SK-N-SH treated with all-trans-retinoic acid at 6 μM for 48 hours (cell line): ENCODE results near the gene RBKS.

Experiments
- ATAC-seq: fragments of 200-7000 bp; cut with Tn5 transposase; 3 replicates; pipeline ENCODE4 v1.9.1; 2020; ENCODE audit warnings: mild to moderate bottlenecking, moderate library complexity
- ARNTL ChIP-seq: fragments of 450-650 bp; formaldehyde crosslinking; IDR thresholded peaks from 2 replicates; pipeline ENCODE4 v1.5.0; 2020; ENCODE audit warnings: low read depth, mild to moderate bottlenecking, moderate library complexity, borderline replicate concordance
- BACH2 ChIP-seq: fragments of 250-450 bp; sonication (Bioruptor Pico); IDR thresholded peaks from 2 replicates; pipeline ENCODE4 v1.9.0; 2021; ENCODE audit warnings: mild to moderate bottlenecking, borderline replicate concordance
- CSDC2 ChIP-seq: fragments of 250-450 bp; sonication (Bioruptor Pico); IDR thresholded peaks from 2 replicates; pipeline ENCODE4 v1.5.0; 2020; ENCODE audit warnings: mild to moderate bottlenecking, moderate library complexity
- ESRRG ChIP-seq: fragments of 250-450 bp; sonication (Bioruptor Pico); IDR thresholded peaks from 2 replicates; pipeline ENCODE4 v1.6.1; 2021; ENCODE audit warnings: mild to moderate bottlenecking
- GLIS3 ChIP-seq: fragments of 250-450 bp; sonication (Bioruptor Pico); IDR thresholded peaks from 2 replicates; pipeline ENCODE4 v1.5.0; 2020; ENCODE audit warnings: mild to moderate bottlenecking, moderate library complexity
- ISL1 ChIP-seq: fragments of 250-450 bp; sonication (Bioruptor Pico); IDR thresholded peaks from 2 replicates; pipeline ENCODE4 v2.1.2; 2022; ENCODE audit warnings: mild to moderate bottlenecking, moderate library complexity
- OSR1 ChIP-seq: fragments of 250-450 bp; sonication (Bioruptor Pico); IDR thresholded peaks from 2 replicates; pipeline ENCODE4 v1.8.0; 2022; ENCODE audit warnings: moderate library complexity, mild to moderate bottlenecking, inconsistent platforms
- PPARA ChIP-seq: fragments of 250-450 bp; sonication (Bioruptor Pico); IDR thresholded peaks from 2 replicates; pipeline ENCODE4 v1.5.0; 2020; ENCODE audit warnings: mild to moderate bottlenecking, borderline replicate concordance
- RARB ChIP-seq: fragments of 250-450 bp; sonication (Bioruptor Pico); IDR thresholded peaks from 2 replicates; pipeline ENCODE4 v1.8.0; 2021; ENCODE audit warnings: mild to moderate bottlenecking, moderate library complexity
- SNAI2 ChIP-seq: fragments of 250-450 bp; sonication (Bioruptor Pico); IDR thresholded peaks from 2 replicates; pipeline ENCODE4 v1.5.0; 2020; ENCODE audit warnings: mild to moderate bottlenecking, moderate library complexity
- TOX ChIP-seq: fragments of 250-450 bp; sonication (Bioruptor Pico); IDR thresholded peaks from 2 replicates; pipeline ENCODE4 v1.8.0; 2021; ENCODE audit warnings: mild to moderate bottlenecking, moderate library complexity, borderline replicate concordance
- ZC3H10 ChIP-seq: fragments of 250-450 bp; sonication (Bioruptor Pico); IDR thresholded peaks from 2 replicates; pipeline ENCODE4 v1.5.1; 2021; ENCODE audit warnings: mild to moderate bottlenecking, moderate library complexity
- ZFP3 ChIP-seq: fragments of 250-450 bp; sonication (Bioruptor Pico); IDR thresholded peaks from 2 replicates; pipeline ENCODE4 v1.5.0; 2020; ENCODE audit warnings: mild to moderate bottlenecking, moderate library complexity
- ZFP30 ChIP-seq: fragments of 450-650 bp; formaldehyde crosslinking; IDR thresholded peaks from 2 replicates; pipeline ENCODE4 v1.5.0; 2022; ENCODE audit warnings: mild to moderate bottlenecking, moderate library complexity
- ZNF565 ChIP-seq: fragments of 450-650 bp; formaldehyde crosslinking; conservative IDR thresholded peaks from 2 replicates; pipeline ENCODE4 v1.5.0; 2020; ENCODE audit warnings: low read depth, mild to moderate bottlenecking, moderate library complexity
- ZNF70 ChIP-seq: fragments of 450-650 bp; formaldehyde crosslinking; IDR thresholded peaks from 2 replicates; pipeline ENCODE4 v1.5.0; 2020; ENCODE audit warnings: mild to moderate bottlenecking, moderate library complexity
- ZNF8 ChIP-seq: fragments of 450-650 bp; formaldehyde crosslinking; IDR thresholded peaks from 2 replicates; pipeline ENCODE4 v1.5.0; 2020; ENCODE audit warnings: mild to moderate bottlenecking, moderate library complexity
- TF ChIP-seq, protein P1 (sequence below): fragments of 250-450 bp; sonication (Bioruptor Pico); IDR thresholded peaks from 2 replicates; pipeline ENCODE4 v1.8.0; 2020; ENCODE audit warnings: mild to moderate bottlenecking, moderate library complexity, borderline replicate concordance
- TF ChIP-seq, protein P2 (sequence below): fragments of 250-450 bp; sonication (Bioruptor Pico); IDR thresholded peaks from 2 replicates; pipeline ENCODE4 v1.5.1; 2021; ENCODE audit warnings: mild to moderate bottlenecking, moderate library complexity
- TF ChIP-seq, protein P3 (sequence below): fragments of 250-450 bp; sonication (Bioruptor Pico); IDR thresholded peaks from 2 replicates; pipeline ENCODE4 v1.5.1; 2020; ENCODE audit warnings: low read depth, mild to moderate bottlenecking, moderate library complexity
- TF ChIP-seq, protein P4 (sequence below): fragments of 250-450 bp; sonication (Bioruptor Pico); IDR thresholded peaks from 2 replicates; pipeline ENCODE4 v1.5.0; 2020; ENCODE audit warnings: mild to moderate bottlenecking, moderate library complexity

Gene RBKS

DNA sequence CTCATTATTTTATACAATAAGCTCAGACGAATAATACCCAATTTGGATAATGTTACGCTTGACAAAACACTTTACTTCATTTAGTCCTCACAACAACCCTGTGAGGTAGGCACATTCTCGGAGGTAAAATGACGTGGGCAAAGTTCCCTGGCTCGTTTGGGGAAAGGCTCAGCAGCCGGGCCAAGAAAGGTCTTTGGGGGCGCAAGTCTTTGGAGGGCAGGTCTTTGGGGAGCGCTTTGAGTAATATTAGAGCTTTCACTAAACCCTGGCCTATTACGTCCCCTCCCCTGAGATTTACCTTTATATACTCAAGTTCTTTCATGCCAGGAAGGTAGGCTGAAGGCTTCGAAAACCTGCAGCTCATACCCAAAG, 427 bp downstream of the RBKS start:
- TF ChIP-seq ISL1 (CRISPR knock-in tag) (no peak), OSR1 (CRISPR knock-in tag) (no peak), PPARA (no peak), ESRRG (no peak), BACH2 (CRISPR knock-in tag) (no peak), RARB (CRISPR knock-in tag) (no peak), ZNF565 (no peak), TOX (0 out of 2 replicates have a peak, but pooled peaks have one; percentile 12)
- no peak for ATAC-seq

DNA sequence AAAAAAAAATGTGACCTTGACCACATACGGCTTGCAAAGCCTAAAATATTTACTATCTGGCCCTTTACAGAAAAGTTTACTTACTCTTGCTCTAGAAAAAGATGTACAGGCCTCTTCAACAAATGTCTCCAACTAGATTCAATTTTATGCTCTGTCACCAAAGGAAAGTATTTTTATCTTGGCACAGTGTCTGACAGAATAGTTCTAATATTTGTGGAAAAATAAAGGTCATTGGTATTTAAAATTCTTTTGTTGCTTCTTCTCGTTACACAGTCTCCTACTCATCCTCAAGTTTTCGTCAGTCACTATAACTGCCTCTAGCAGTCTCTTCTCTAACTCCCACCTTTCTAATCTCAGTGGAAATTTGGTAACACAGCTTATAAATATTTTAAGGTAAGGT, 1.4 kb downstream of the RBKS start:
- TF ChIP-seq ESRRG = 0 out of 2 replicates have a peak, but pooled peaks have one; percentile 2
- TF ChIP-seq TOX = no peak
- ATAC-seq = peak; percentile 15

DNA sequence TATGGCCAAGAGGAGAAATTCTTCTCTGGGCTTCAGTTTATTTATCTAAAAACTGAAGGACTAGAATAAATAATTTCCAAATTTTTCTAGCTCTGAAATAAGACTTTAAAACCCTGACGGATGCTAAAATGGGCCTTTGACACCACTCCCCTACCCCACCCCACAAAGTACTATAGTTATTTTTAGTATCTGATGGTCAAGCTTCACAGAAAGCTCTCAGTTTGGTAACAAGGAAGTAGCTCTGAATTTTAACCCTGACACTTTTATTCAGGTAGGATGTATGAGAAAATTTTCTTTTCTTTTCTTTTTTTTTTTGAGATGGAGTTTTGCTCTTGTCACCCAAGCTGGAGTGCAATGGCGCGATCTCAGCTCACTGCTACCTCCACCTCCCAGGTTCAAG, 2.4 kb downstream of the RBKS start:
- TF ChIP-seq GLIS3 (no peak), PPARA (no peak), ZFP3 (CRISPR knock-in tag) (no peak), ZNF70 (CRISPR knock-in tag) (no peak), TOX (no peak), ZC3H10 (CRISPR knock-in tag) (no peak), ISL1 (CRISPR knock-in tag) (no peak), SNAI2 (CRISPR knock-in tag) (no peak), RARB (CRISPR knock-in tag) (no peak), ESRRG (no peak), BACH2 (CRISPR knock-in tag) (no peak), ARNTL (CRISPR knock-in tag) (no peak), ZFP30 (CRISPR knock-in tag) (no peak), CSDC2 (CRISPR knock-in tag) (no peak), OSR1 (CRISPR knock-in tag) (no peak), ZNF565 (no peak), ZNF8 (CRISPR knock-in tag) (no peak)
- TF ChIP-seq, protein P1, sequence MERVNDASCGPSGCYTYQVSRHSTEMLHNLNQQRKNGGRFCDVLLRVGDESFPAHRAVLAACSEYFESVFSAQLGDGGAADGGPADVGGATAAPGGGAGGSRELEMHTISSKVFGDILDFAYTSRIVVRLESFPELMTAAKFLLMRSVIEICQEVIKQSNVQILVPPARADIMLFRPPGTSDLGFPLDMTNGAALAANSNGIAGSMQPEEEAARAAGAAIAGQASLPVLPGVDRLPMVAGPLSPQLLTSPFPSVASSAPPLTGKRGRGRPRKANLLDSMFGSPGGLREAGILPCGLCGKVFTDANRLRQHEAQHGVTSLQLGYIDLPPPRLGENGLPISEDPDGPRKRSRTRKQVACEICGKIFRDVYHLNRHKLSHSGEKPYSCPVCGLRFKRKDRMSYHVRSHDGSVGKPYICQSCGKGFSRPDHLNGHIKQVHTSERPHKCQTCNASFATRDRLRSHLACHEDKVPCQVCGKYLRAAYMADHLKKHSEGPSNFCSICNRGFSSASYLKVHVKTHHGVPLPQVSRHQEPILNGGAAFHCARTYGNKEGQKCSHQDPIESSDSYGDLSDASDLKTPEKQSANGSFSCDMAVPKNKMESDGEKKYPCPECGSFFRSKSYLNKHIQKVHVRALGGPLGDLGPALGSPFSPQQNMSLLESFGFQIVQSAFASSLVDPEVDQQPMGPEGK (CRISPR knock-in tag) = no peak
- TF ChIP-seq, protein P2, sequence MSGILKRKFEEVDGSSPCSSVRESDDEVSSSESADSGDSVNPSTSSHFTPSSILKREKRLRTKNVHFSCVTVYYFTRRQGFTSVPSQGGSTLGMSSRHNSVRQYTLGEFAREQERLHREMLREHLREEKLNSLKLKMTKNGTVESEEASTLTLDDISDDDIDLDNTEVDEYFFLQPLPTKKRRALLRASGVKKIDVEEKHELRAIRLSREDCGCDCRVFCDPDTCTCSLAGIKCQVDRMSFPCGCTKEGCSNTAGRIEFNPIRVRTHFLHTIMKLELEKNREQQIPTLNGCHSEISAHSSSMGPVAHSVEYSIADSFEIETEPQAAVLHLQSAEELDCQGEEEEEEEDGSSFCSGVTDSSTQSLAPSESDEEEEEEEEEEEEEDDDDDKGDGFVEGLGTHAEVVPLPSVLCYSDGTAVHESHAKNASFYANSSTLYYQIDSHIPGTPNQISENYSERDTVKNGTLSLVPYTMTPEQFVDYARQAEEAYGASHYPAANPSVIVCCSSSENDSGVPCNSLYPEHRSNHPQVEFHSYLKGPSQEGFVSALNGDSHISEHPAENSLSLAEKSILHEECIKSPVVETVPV (CRISPR knock-in tag) = no peak
- TF ChIP-seq, protein P3, sequence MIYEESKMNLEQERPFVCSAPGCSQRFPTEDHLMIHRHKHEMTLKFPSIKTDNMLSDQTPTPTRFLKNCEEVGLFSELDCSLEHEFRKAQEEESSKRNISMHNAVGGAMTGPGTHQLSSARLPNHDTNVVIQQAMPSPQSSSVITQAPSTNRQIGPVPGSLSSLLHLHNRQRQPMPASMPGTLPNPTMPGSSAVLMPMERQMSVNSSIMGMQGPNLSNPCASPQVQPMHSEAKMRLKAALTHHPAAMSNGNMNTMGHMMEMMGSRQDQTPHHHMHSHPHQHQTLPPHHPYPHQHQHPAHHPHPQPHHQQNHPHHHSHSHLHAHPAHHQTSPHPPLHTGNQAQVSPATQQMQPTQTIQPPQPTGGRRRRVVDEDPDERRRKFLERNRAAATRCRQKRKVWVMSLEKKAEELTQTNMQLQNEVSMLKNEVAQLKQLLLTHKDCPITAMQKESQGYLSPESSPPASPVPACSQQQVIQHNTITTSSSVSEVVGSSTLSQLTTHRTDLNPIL = no peak
- ATAC-seq = no peak

- TF ChIP-seq BACH2 (CRISPR knock-in tag) = no peak
- no peak for ATAC-seq
Observed at GRCh38 chr2:27887111-27887510, 3.1 kb downstream of the RBKS start.

DNA sequence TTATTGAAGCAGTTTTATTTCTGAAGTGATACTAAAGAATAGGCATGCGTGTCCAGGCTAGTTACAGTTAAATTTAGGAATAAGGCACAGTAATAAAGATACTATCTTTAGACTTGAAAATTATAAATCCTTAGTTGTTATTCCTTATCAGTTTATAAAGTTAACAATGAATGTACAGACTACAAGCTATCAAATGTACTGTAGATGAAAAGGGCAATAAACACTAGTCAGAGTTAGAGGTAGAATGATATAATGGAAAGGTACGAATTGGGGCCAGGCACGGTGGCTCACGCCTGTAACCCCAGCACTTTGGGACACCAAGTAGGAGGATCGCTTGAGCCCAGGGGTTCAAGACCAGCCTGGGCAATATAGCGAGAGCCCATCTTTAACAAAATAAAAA, 3.9 kb downstream of the RBKS start:
- no peak for TF ChIP-seq ESRRG
- TF ChIP-seq ZFP3 (CRISPR knock-in tag) = no peak
- TF ChIP-seq ARNTL (CRISPR knock-in tag) = no peak
- TF ChIP-seq BACH2 (CRISPR knock-in tag) = no peak
- TF ChIP-seq, protein P4, sequence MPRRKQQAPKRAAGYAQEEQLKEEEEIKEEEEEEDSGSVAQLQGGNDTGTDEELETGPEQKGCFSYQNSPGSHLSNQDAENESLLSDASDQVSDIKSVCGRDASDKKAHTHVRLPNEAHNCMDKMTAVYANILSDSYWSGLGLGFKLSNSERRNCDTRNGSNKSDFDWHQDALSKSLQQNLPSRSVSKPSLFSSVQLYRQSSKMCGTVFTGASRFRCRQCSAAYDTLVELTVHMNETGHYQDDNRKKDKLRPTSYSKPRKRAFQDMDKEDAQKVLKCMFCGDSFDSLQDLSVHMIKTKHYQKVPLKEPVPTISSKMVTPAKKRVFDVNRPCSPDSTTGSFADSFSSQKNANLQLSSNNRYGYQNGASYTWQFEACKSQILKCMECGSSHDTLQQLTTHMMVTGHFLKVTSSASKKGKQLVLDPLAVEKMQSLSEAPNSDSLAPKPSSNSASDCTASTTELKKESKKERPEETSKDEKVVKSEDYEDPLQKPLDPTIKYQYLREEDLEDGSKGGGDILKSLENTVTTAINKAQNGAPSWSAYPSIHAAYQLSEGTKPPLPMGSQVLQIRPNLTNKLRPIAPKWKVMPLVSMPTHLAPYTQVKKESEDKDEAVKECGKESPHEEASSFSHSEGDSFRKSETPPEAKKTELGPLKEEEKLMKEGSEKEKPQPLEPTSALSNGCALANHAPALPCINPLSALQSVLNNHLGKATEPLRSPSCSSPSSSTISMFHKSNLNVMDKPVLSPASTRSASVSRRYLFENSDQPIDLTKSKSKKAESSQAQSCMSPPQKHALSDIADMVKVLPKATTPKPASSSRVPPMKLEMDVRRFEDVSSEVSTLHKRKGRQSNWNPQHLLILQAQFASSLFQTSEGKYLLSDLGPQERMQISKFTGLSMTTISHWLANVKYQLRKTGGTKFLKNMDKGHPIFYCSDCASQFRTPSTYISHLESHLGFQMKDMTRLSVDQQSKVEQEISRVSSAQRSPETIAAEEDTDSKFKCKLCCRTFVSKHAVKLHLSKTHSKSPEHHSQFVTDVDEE (CRISPR knock-in tag) = no peak
- TF ChIP-seq ISL1 (CRISPR knock-in tag) = no peak
- TF ChIP-seq PPARA = no peak
- no peak for TF ChIP-seq ZNF8 (CRISPR knock-in tag)
- no peak for TF ChIP-seq ZFP30 (CRISPR knock-in tag)
- TF ChIP-seq ZC3H10 (CRISPR knock-in tag) = no peak
- no peak for TF ChIP-seq TOX
- TF ChIP-seq, protein P3 = no peak
- no peak for TF ChIP-seq RARB (CRISPR knock-in tag)
- TF ChIP-seq GLIS3 = no peak
- TF ChIP-seq, all 23 proteins: peak for 0
- no peak for ATAC-seq
